Hepatocyte (in vitro differentiated cells): ENCODE measurements around the gene GGNBP2. TPM values are rescaled to one million over a fixed set of nuclear protein-coding genes. Genes with fewer than 3 reads are reported as not detected.

ENCODE experiments used
- DNase-seq: peaks from one replicate; pipeline ENCODE4 v3.0.0-alpha.2; 2016; ENCODE audit warnings: low spot score
- H2AFZ ChIP-seq: fragments of 200-600 bp; sonication (generic); 2 replicates; pipeline ENCODE4 v1.6.0; 2016; ENCODE audit warnings: antibody characterized with exemption, mild to moderate bottlenecking
- H3K27ac ChIP-seq: fragments of 200-600 bp; sonication (generic); 2 replicates; pipeline ENCODE4 v1.5.1; 2016; ENCODE audit warnings: mild to moderate bottlenecking
- H3K27me3 ChIP-seq: fragments of 200-600 bp; sonication (generic); 2 replicates; pipeline ENCODE4 v1.6.1; 2016
- H3K36me3 ChIP-seq: fragments of 200-600 bp; sonication (generic); replicated peaks from 2 replicates; pipeline ENCODE4 v1.5.1; 2016; ENCODE audit warnings: low read depth; ENCODE audit not compliant: insufficient read depth
- H3K4me1 ChIP-seq: fragments of 200-600 bp; sonication (generic); 2 replicates; pipeline ENCODE4 v1.5.1; 2016; ENCODE audit warnings: mild to moderate bottlenecking, moderate library complexity; ENCODE audit not compliant: insufficient read depth
- H3K4me2 ChIP-seq: fragments of 200-600 bp; sonication (generic); 2 replicates; pipeline ENCODE4 v1.6.0; 2016
- H3K4me3 ChIP-seq: fragments of 200-600 bp; sonication (generic); 2 replicates; pipeline ENCODE4 v1.5.1; 2016; ENCODE audit warnings: mild to moderate bottlenecking
- H3K79me2 ChIP-seq: fragments of 200-600 bp; sonication (generic); 2 replicates; pipeline ENCODE4 v1.6.0; 2017; ENCODE audit warnings: mild to moderate bottlenecking
- H3K9me2 ChIP-seq: fragments of 200-600 bp; sonication (generic); replicated peaks from 2 replicates; pipeline ENCODE4 v1.6.0; 2017; ENCODE audit warnings: mild to moderate bottlenecking; ENCODE audit not compliant: insufficient read depth
- H3K9me3 ChIP-seq: fragments of 200-600 bp; sonication (generic); 2 replicates; pipeline ENCODE4 v1.5.1; 2016; ENCODE audit warnings: low read depth, mild to moderate bottlenecking
- H4K20me1 ChIP-seq: fragments of 200-600 bp; sonication (generic); 2 replicates; pipeline ENCODE4 v1.6.0; 2016; ENCODE audit warnings: mild to moderate bottlenecking; ENCODE audit not compliant: insufficient read depth, poor library complexity, severe bottlenecking
- EZH2 ChIP-seq: fragments of 200-600 bp; sonication (generic); IDR thresholded peaks from 2 replicates; pipeline ENCODE4 v1.6.1; 2016; ENCODE audit warnings: antibody characterized with exemption, mild to moderate bottlenecking, borderline replicate concordance
- EZH2phosphoT487 ChIP-seq: fragments of 200-600 bp; sonication (generic); IDR thresholded peaks from one replicate; pipeline ENCODE4 v1.6.1; 2018; ENCODE audit warnings: antibody characterized with exemption, mild to moderate bottlenecking, low read depth, moderate library complexity; ENCODE audit not compliant: unreplicated experiment, severe bottlenecking
- WGBS: methylation state at CpG from one replicate; pipeline ENCODE4 v1.1.6; 2016; ENCODE audit warnings: low lambda C conversion rate; ENCODE audit errors: missing lambda C conversion rate; 5-methylcytosine and 5-hydroxymethylcytosine counted together
- polyA plus RNA-seq: library from polyadenylated mRNA; unstranded; fragments of >200 nt; fragmentation: Nextera tagmentation; extraction: Ambion mirVana; gene quantifications from 2 replicates; pipeline ENCODE4 v1.2.1, GENCODE V29; 2016
- total RNA-seq: library from RNA; depleted of rRNA; stranded (reverse); fragments of >200 nt; gene quantifications from 2 replicates; pipeline ENCODE4 v1.2.3, GENCODE V29; 2014
- TF ChIP-seq, protein P1 (sequence below): fragments of 200-600 bp; sonication (generic); IDR thresholded peaks from 2 replicates; pipeline ENCODE4 v1.5.1; 2016; ENCODE audit warnings: antibody characterized with exemption, mild to moderate bottlenecking; ENCODE audit not compliant: poor library complexity

GGNBP2 gene
- total and polyA plus RNA-seq, 2 experiments from 2014 or later: 52.2 to 79.9 TPM

DNA sequence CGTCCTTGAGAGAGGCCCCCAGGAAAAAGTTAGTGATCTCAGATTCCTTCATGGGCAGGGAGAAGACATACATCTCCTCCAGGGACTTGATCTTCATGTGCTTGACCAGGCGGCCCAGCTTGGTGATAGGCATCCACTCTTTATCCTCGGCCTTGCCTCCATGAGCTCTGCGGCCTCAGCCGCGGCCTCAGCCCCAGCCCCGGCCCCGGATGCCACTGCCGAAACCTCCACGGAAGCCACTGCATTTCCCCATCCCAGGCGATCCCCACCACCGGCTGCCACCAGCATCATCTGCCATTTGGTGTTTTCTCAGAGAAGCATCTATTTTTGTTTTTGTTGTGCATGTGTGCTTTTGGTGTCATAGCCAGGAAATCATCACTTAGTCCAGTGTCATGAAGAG, 30.3 kb downstream of the GGNBP2 start:
- H3K4me1 ChIP-seq: no peaks in the 10 kb centered on the region
- no peaks in the 10 kb centered on the region for H3K9me2 ChIP-seq
- no peaks in the 10 kb centered on the region for H3K36me3 ChIP-seq
- H2AFZ ChIP-seq: no peak overlapping the region
- peaks cover 77% of the 10 kb centered on the region for H3K79me2 ChIP-seq
- no peak overlapping the region for H3K27ac ChIP-seq
- DNase-seq: no peak
- H4K20me1 ChIP-seq: peaks cover 46% of the 10 kb centered on the region
- H3K4me3 ChIP-seq: no peak overlapping the region
- no peaks in the 10 kb centered on the region for H3K9me3 ChIP-seq
- 99% methylated on average over 11 of the region's 12 CpGs for WGBS
- H3K4me2 ChIP-seq: no peak overlapping the region
- TF ChIP-seq EZH2 (no peak), EZH2phosphoT487 (no peak)
- TF ChIP-seq, protein P1, sequence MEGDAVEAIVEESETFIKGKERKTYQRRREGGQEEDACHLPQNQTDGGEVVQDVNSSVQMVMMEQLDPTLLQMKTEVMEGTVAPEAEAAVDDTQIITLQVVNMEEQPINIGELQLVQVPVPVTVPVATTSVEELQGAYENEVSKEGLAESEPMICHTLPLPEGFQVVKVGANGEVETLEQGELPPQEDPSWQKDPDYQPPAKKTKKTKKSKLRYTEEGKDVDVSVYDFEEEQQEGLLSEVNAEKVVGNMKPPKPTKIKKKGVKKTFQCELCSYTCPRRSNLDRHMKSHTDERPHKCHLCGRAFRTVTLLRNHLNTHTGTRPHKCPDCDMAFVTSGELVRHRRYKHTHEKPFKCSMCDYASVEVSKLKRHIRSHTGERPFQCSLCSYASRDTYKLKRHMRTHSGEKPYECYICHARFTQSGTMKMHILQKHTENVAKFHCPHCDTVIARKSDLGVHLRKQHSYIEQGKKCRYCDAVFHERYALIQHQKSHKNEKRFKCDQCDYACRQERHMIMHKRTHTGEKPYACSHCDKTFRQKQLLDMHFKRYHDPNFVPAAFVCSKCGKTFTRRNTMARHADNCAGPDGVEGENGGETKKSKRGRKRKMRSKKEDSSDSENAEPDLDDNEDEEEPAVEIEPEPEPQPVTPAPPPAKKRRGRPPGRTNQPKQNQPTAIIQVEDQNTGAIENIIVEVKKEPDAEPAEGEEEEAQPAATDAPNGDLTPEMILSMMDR: no peak
- no peaks in the 10 kb centered on the region for H3K27me3 ChIP-seq

DNA sequence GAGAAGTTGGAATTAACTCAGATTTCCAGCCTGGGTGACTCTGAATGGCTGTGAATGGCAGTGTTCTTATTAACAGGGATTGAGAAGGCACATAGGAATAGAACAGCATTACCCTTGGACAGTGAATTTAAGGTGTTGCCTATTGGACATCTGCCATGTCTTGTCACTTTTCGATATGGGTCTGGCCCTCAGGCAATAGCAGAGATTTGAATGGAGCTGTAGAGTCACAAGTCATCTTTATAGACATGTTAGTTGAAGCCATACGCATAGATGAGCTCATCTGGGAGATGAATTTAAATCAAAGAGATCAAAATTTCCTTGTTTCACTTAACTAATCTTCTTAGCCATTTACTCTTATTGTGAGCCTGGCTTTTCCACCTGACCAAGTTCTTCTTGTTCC, 32.1 kb downstream of the GGNBP2 start:
- H3K79me2 ChIP-seq: peaks cover 71% of the 10 kb centered on the region
- WGBS: 93% methylated on average over 2 of the region's 2 CpGs

DNA sequence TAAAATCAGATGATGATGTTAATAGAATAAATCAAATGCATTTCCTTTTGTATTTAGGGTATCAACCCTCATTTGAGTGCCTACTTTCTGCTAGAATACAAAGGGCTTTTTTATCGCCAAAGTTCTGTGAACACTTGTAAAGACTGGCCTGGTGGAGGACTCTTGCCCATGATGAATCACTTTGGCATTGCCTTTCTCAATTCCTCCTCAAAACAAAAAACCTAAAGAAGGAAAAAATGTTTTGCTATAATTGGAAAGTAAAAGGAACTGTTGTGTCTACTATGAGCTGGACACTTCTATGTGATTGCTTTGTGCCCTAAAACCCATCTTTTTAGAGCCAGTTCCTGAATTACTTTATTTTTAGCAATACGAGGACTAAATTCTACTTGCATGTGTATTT, 34.0 kb downstream of the GGNBP2 start:
- Histone ChIP-seq H3K27me3 (no peaks in the 10 kb centered on the region), H2AFZ (no peak overlapping the region), H3K27ac (no peak overlapping the region), H3K9me3 (no peaks in the 10 kb centered on the region), H3K9me2 (no peaks in the 10 kb centered on the region), H3K4me1 (no peaks in the 10 kb centered on the region), H3K4me2 (no peak overlapping the region), H3K4me3 (no peak overlapping the region), H4K20me1 (peaks cover 32% of the 10 kb centered on the region), H3K36me3 (no peaks in the 10 kb centered on the region), H3K79me2 (peaks cover 59% of the 10 kb centered on the region)
- TF ChIP-seq EZH2 (no peak), EZH2phosphoT487 (no peak)
- TF ChIP-seq, protein P1: no peak
- WGBS: 98% methylated on average over 2 of the region's 2 CpGs
- DNase-seq: no peak

More for the DNA sequence above, 32.1 kb downstream of the GGNBP2 start:
- Histone ChIP-seq H3K9me2 (no peaks in the 10 kb centered on the region), H3K4me2 (no peak overlapping the region), H2AFZ (no peak overlapping the region), H3K4me3 (no peak overlapping the region), H3K4me1 (no peaks in the 10 kb centered on the region), H3K9me3 (no peaks in the 10 kb centered on the region), H3K27me3 (no peaks in the 10 kb centered on the region), H3K36me3 (no peaks in the 10 kb centered on the region), H3K27ac (no peak overlapping the region), H4K20me1 (peaks cover 46% of the 10 kb centered on the region)
- TF ChIP-seq, protein P1: no peak
- TF ChIP-seq EZH2 (no peak), EZH2phosphoT487 (no peak)
- DNase-seq: no peak

DNA sequence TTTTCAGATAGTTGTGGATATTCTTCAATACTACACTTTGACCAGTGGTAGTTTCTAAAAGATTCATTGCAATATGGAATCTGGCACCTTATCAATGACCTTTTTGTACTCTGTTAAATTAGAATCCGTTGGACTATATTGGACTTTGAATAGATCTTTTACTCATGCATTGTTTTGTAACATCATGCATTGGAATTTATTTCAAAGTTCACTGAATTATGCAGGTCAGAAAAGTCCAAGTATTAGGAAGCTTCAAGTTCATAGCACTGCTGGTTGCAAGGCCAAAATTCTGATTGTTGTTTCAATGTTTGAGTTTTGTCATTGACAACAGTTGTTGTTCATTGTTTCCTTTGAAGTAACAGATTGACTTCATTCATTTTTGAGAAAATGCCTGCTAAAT, 39.1 kb downstream of the GGNBP2 start:
- H3K27me3 ChIP-seq: no peaks in the 10 kb centered on the region
- no peaks in the 10 kb centered on the region for H3K36me3 ChIP-seq
- H3K9me2 ChIP-seq: no peaks in the 10 kb centered on the region
- H3K4me1 ChIP-seq: no peaks in the 10 kb centered on the region
- no peak overlapping the region for H2AFZ ChIP-seq
- no peak overlapping the region for H3K27ac ChIP-seq
- H4K20me1 ChIP-seq: no peaks in the 10 kb centered on the region
- no peak overlapping the region for H3K4me3 ChIP-seq
- 88% methylated on average over 1 of the region's 1 CpG for WGBS
- H3K4me2 ChIP-seq: no peak overlapping the region
- no peaks in the 10 kb centered on the region for H3K9me3 ChIP-seq
- peaks cover 41% of the 10 kb centered on the region for H3K79me2 ChIP-seq
- DNase-seq: no peak
- TF ChIP-seq, protein P1: no peak
- no peak for TF ChIP-seq EZH2
- TF ChIP-seq EZH2phosphoT487: no peak
